ENCODE results near the gene NUPR1. TPM values are rescaled to one million over a fixed set of nuclear protein-coding genes. Genes with fewer than 3 reads are reported as not detected.
"Not testable (repeated sequence)": the region's sequence is repeated elsewhere in the genome, so short reads cannot be mapped to it uniquely, and the experiment has no call there.

NUPR1 gene
- polyA plus RNA-seq, 2 of the 4 experiments (the other 2 are of a cell fraction): 29.3 to 47.8 TPM

DNA sequence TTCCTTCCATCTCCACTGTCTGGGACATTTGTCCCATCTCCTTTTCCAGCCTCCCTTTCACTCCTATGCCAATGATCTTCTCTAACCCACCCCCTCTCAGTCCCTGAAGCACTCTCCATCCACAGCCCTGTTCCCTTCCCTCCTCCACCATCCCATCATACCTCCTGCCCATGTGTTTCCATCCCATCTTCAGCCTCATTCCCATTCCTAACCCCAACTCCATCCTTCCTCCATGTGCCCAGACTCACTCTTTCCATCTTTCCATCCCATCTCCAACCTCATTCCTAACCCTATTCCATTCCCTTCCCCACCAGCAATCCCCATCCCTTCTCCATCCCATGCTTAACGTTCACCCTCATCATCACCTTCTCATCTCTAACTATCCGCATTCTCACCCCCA, 36.5 kb downstream of the NUPR1 start (continued):
- TF ChIP-seq, protein P1, sequence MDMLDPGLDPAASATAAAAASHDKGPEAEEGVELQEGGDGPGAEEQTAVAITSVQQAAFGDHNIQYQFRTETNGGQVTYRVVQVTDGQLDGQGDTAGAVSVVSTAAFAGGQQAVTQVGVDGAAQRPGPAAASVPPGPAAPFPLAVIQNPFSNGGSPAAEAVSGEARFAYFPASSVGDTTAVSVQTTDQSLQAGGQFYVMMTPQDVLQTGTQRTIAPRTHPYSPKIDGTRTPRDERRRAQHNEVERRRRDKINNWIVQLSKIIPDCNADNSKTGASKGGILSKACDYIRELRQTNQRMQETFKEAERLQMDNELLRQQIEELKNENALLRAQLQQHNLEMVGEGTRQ (IDR thresholded peaks at IDR 0.05): no peak
- no peak for TF ChIP-seq GATA3 (IDR thresholded peaks at IDR 0.05; ENCODE audit: borderline replicate concordance)
- TF ChIP-seq RNF2 (IDR thresholded peaks at IDR 0.05; ENCODE audit: borderline replicate concordance, low read depth): no peak

GRCh38 chr16:28501258-28502232, 37.2 kb downstream of the NUPR1 start:
- ChIA-PET CTCF (no interaction called here), POLR2A (no interaction called here)
- ATAC-seq: no peak
- Histone ChIP-seq H3K4me3 (no peak overlapping the region), H3K4me2 (no peak overlapping the region), H3K9me3 (no peaks in the 10 kb centered on the region), H3K4me1 (no peaks in the 10 kb centered on the region), H3K27ac (no peak overlapping the region)
- no peak for FAIRE-seq
- TF ChIP-seq SREBF2 (IDR thresholded peaks at IDR 0.05) (no peak), CBX8 (IDR thresholded peaks at IDR 0.05) (no peak), FOSB (CRISPR knock-in tag; IDR thresholded peaks at IDR 0.05) (no peak), SMC3 (IDR thresholded peaks at IDR 0.05) (no peak), MAZ (IDR thresholded peaks at IDR 0.05; ENCODE audit: borderline replicate concordance, low read depth, low read length) (no peak), HOXA7 (CRISPR knock-in tag; IDR thresholded peaks at IDR 0.05) (no peak), EP300 (IDR thresholded peaks at IDR 0.05) (no peak), CHD4 (IDR thresholded peaks at IDR 0.05; ENCODE audit: borderline replicate concordance) (no peak), JUNB (IDR thresholded peaks at IDR 0.05) (no peak), ATOH8 (CRISPR knock-in tag; IDR thresholded peaks at IDR 0.05; ENCODE audit: low read depth) (no peak), HOXB5 (CRISPR knock-in tag; IDR thresholded peaks at IDR 0.05) (no peak), ZNF302 (CRISPR knock-in tag; IDR thresholded peaks at IDR 0.05) (no peak)
- TF ChIP-seq, protein P2, sequence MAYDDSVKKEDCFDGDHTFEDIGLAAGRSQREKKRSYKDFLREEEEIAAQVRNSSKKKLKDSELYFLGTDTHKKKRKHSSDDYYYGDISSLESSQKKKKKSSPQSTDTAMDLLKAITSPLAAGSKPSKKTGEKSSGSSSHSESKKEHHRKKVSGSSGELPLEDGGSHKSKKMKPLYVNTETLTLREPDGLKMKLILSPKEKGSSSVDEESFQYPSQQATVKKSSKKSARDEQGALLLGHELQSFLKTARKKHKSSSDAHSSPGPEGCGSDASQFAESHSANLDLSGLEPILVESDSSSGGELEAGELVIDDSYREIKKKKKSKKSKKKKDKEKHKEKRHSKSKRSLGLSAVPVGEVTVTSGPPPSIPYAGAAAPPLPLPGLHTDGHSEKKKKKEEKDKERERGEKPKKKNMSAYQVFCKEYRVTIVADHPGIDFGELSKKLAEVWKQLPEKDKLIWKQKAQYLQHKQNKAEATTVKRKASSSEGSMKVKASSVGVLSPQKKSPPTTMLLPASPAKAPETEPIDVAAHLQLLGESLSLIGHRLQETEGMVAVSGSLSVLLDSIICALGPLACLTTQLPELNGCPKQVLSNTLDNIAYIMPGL (CRISPR knock-in tag; IDR thresholded peaks at IDR 0.05; ENCODE audit: borderline replicate concordance): no peak
- TF ChIP-seq, protein P3, sequence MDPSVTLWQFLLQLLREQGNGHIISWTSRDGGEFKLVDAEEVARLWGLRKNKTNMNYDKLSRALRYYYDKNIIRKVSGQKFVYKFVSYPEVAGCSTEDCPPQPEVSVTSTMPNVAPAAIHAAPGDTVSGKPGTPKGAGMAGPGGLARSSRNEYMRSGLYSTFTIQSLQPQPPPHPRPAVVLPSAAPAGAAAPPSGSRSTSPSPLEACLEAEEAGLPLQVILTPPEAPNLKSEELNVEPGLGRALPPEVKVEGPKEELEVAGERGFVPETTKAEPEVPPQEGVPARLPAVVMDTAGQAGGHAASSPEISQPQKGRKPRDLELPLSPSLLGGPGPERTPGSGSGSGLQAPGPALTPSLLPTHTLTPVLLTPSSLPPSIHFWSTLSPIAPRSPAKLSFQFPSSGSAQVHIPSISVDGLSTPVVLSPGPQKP (IDR thresholded peaks at IDR 0.05; ENCODE audit: low read depth, low read length): no peak
- DNase-seq (ENCODE audit: low read depth in 1 of 2, low spot score in 1 of 2): no peak
- WGBS (ENCODE audit: missing lambda C conversion rate): 74% methylated on average over 12 of the region's 19 CpGs

DNA sequence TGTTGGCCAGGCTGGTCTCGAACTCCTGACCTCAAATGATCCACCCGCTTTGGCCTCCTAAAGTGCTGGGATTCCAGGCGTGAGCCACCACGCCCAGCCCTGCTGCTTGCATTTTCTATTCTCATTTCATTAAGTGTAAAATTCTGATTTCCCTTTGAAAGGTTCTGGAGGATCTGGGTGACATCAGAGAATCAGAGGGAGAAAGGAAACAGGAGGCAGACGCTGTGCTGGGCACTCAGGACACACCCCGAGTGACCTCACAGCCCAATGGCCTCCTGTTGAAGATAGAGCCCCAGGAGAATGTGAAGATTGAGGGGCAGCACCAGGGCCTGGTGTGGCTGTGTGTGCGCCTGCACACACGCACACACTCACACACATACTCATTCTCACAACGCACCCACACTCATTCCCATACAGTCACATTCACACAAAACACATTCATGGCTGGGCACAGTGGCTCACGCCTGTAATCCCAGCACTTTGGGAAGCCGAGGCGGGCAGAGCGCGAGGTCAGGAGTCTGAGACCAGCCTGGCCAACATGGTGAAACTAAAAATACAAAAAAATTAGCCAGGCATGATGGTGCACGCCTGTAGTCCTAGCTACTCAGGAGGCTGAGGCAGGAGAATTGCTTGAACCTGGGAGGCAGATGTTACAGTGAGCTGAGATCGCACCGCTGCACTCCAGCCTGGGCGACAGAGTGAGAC, 38.1 kb downstream of the NUPR1 start:
- FAIRE-seq; DNase-seq (ENCODE audit: low read depth in 1 of 2, low spot score in 1 of 2); H3K4me2 ChIP-seq; POLR2A ChIA-PET; H3K4me3 ChIP-seq; ATAC-seq; H3K4me1 ChIP-seq; H3K27ac ChIP-seq; H3K9me3 ChIP-seq: not testable (repeated sequence)
- 78% methylated on average over 18 of the region's 18 CpGs for WGBS (ENCODE audit: missing lambda C conversion rate)
- CTCF ChIA-PET: interaction anchor here (1.0 kb wide), 1 partner anchor 9 kb away, joined by 3 read pairs; the partner anchor contains the start of gene CLN3

Measured in A549 (cell line).